Astrocyte (in vitro differentiated cells and primary cell): ENCODE data around the gene DDX47.

ENCODE experiments used
- EZH2 ChIP-seq: IDR thresholded peaks from 2 replicates; pipeline ENCODE4 v1.6.1; 2012; ENCODE audit warnings: mild to moderate bottlenecking, low read length, inconsistent platforms; ENCODE audit not compliant: insufficient read depth
- TF ChIP-seq, protein P1 (sequence below): IDR thresholded peaks from 2 replicates; pipeline ENCODE4 v1.5.1; 2011; ENCODE audit warnings: low read depth, mild to moderate bottlenecking, inconsistent platforms, low read length, moderate library complexity; ENCODE audit not compliant: insufficient read depth

DNA sequence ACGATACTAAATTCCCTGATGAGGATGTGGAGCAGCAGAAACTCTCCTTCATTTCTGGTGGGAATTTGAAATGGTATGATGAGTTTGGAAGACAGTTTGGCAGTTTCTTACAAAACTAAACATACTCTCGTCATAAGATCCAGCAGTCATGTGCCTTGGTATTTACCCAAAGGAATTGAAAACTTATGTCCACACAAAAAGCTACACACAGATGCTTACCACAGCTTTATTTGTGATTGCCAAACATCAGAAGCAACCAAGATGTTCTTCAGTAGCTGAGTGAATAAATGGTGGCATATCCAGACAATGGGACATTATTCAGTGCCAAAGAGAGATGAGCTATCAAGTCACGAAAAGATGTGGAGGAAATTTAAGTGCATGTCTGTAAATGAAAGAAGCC lies 38.4 kb upstream of the DDX47 start:
- TF ChIP-seq, protein P1, sequence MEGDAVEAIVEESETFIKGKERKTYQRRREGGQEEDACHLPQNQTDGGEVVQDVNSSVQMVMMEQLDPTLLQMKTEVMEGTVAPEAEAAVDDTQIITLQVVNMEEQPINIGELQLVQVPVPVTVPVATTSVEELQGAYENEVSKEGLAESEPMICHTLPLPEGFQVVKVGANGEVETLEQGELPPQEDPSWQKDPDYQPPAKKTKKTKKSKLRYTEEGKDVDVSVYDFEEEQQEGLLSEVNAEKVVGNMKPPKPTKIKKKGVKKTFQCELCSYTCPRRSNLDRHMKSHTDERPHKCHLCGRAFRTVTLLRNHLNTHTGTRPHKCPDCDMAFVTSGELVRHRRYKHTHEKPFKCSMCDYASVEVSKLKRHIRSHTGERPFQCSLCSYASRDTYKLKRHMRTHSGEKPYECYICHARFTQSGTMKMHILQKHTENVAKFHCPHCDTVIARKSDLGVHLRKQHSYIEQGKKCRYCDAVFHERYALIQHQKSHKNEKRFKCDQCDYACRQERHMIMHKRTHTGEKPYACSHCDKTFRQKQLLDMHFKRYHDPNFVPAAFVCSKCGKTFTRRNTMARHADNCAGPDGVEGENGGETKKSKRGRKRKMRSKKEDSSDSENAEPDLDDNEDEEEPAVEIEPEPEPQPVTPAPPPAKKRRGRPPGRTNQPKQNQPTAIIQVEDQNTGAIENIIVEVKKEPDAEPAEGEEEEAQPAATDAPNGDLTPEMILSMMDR: no peak
- no peak for TF ChIP-seq EZH2
